ENCODE results near the gene USH2A. TPM values are rescaled to one million over a fixed set of nuclear protein-coding genes. Genes with fewer than 3 reads are reported as not detected.

USH2A gene, protein sequence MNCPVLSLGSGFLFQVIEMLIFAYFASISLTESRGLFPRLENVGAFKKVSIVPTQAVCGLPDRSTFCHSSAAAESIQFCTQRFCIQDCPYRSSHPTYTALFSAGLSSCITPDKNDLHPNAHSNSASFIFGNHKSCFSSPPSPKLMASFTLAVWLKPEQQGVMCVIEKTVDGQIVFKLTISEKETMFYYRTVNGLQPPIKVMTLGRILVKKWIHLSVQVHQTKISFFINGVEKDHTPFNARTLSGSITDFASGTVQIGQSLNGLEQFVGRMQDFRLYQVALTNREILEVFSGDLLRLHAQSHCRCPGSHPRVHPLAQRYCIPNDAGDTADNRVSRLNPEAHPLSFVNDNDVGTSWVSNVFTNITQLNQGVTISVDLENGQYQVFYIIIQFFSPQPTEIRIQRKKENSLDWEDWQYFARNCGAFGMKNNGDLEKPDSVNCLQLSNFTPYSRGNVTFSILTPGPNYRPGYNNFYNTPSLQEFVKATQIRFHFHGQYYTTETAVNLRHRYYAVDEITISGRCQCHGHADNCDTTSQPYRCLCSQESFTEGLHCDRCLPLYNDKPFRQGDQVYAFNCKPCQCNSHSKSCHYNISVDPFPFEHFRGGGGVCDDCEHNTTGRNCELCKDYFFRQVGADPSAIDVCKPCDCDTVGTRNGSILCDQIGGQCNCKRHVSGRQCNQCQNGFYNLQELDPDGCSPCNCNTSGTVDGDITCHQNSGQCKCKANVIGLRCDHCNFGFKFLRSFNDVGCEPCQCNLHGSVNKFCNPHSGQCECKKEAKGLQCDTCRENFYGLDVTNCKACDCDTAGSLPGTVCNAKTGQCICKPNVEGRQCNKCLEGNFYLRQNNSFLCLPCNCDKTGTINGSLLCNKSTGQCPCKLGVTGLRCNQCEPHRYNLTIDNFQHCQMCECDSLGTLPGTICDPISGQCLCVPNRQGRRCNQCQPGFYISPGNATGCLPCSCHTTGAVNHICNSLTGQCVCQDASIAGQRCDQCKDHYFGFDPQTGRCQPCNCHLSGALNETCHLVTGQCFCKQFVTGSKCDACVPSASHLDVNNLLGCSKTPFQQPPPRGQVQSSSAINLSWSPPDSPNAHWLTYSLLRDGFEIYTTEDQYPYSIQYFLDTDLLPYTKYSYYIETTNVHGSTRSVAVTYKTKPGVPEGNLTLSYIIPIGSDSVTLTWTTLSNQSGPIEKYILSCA (N-terminal part only)
- under 1 TPM in 2 of 4 donors, not detected in 2; 0.30 to 0.32 TPM for total RNA-seq
- under 1 TPM in 1 of 3 donors, not detected in 2; under 0.01 TPM for polyA plus RNA-seq
- long read RNA-seq, donor 1: 0 reads
- long read RNA-seq, donor 2: 0 reads

DNA sequence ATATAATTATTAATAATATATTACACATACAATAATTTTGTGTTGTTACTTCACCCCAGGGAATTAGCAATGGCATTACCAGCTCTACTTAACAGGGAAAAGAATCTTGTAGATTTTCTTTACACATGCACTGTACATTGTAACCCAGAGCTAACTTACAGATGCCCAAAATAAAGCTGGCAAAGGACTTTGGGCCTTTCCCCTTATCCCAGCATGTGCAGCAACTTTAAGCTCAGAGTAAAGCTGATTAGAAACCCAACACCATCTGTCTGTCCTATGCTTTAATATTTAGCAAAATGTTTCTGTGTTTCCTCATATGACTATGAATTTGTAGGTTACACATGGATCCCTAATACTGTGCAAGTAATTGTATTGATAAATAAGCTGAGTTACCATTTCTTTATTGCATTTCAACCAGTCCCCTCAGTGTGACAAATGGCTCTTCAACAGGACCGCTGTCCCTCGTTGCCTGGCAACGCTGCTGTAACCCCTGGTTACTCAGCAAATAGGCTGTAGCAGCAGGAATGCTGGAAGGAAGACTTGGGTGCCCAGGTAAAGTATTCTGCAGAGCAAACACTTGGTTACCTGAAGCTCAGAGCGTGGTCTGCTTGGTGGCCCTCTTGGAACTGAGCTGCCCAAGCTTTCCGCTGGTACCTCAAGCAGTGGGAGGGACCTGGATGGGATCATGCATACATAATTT lies at the start of gene USH2A:
Gene USH2A (minus strand): TSS at position 628 of the 700 bp plus-strand sequence. CDS start 1,112 bp downstream, outside the sequence.
- Histone ChIP-seq H3K36me3 (ENCODE audit: insufficient read depth in 1 of 2, low read depth in 1 of 2) (no peaks in the 10 kb centered on the region), H3K9me3 (no peaks in the 10 kb centered on the region), H3K27ac (no peak within 1 kb of the TSS), H3K4me3 (no peak within 1 kb of the TSS), H3K4me1 (no peaks in the 10 kb centered on the region), H3K27me3 (ENCODE audit: insufficient read depth in 3 of 3, low read length in 2 of 3) (no peaks in the 10 kb centered on the region)
- DNase-seq (no peak), ATAC-seq (no peak)
- intact Hi-C loops (cut with DNase I): no loop called here
- TF ChIP-seq, protein P1, sequence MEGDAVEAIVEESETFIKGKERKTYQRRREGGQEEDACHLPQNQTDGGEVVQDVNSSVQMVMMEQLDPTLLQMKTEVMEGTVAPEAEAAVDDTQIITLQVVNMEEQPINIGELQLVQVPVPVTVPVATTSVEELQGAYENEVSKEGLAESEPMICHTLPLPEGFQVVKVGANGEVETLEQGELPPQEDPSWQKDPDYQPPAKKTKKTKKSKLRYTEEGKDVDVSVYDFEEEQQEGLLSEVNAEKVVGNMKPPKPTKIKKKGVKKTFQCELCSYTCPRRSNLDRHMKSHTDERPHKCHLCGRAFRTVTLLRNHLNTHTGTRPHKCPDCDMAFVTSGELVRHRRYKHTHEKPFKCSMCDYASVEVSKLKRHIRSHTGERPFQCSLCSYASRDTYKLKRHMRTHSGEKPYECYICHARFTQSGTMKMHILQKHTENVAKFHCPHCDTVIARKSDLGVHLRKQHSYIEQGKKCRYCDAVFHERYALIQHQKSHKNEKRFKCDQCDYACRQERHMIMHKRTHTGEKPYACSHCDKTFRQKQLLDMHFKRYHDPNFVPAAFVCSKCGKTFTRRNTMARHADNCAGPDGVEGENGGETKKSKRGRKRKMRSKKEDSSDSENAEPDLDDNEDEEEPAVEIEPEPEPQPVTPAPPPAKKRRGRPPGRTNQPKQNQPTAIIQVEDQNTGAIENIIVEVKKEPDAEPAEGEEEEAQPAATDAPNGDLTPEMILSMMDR (IDR thresholded peaks at IDR 0.05): no peak
- 50 to 59% (median 53%) methylated on average over 5 of the region's 5 CpGs for WGBS, 3 donors

DNA sequence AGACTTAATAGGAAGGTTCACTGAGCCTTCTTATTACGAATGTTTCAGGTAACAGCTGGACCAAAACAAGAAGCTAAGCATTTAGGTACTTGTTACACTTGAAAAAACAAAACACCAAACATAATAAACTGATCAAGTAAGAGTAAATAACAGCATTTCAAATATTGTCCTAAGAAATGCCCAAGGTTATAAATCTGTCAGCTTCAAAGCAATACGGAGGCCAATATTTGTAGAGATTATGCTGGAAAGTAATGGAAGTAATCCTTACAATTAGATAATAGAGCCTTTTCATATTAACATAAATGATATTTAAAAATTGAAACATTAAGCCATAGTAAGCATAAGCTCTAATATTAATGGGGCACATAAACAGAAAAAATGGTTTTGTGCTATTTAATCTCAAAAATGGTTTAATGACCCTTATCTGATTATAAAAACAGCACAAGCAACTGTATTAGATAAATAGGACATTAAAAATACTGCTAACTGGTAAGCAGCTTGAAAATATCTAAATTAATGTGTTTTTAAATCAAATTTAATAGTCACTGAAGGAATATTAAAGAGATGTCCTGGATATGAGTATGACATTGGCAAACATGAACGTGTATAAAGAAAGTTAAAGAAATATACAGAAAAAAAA lies 43.0 kb upstream of the USH2A start:
- H3K4me3 ChIP-seq: no peak overlapping the region
- H3K9me3 ChIP-seq: no peaks in the 10 kb centered on the region
- no peaks in the 10 kb centered on the region for H3K36me3 ChIP-seq (ENCODE audit: insufficient read depth in 1 of 2, low read depth in 1 of 2)
- H3K27me3 ChIP-seq (ENCODE audit: insufficient read depth in 3 of 3, low read length in 2 of 3): no peaks in the 10 kb centered on the region
- DNase-seq (no peak), ATAC-seq (no peak)
- intact Hi-C loops (cut with DNase I): loop anchor here in 1 of 2 donors (5.0 kb wide), 1 partner anchor 711 kb away; no protein-coding TSS in a partner anchor
- TF ChIP-seq, protein P1 (IDR thresholded peaks at IDR 0.05): no peak
- 75 to 85% (median 84%) methylated on average over 3 of the region's 3 CpGs for WGBS, 3 donors
- H3K27ac ChIP-seq: no peak overlapping the region
- no peaks in the 10 kb centered on the region for H3K4me1 ChIP-seq

- intact Hi-C loops (cut with DNase I): no loop called here
- TF ChIP-seq, protein P1 (IDR thresholded peaks at IDR 0.05): no peak
Observed at GRCh38 chr1:216464489-216464888, 41.2 kb upstream of the USH2A start.

More at GRCh38 chr1:216464489-216464888, 41.2 kb upstream of the USH2A start:
- no peak for ATAC-seq
- H3K4me3 ChIP-seq: no peak overlapping the region
- no peaks in the 10 kb centered on the region for H3K27me3 ChIP-seq (ENCODE audit: insufficient read depth in 3 of 3, low read length in 2 of 3)
- no peaks in the 10 kb centered on the region for H3K9me3 ChIP-seq
- no peak for DNase-seq
- H3K36me3 ChIP-seq (ENCODE audit: insufficient read depth in 1 of 2, low read depth in 1 of 2): no peaks in the 10 kb centered on the region
- no peaks in the 10 kb centered on the region for H3K4me1 ChIP-seq
- WGBS, 3 donors: 66 to 83% (median 78%) methylated on average over 1 of the region's 1 CpG
- H3K27ac ChIP-seq: no peak overlapping the region
